Psoas muscle (tissue), 8 donors: Measurements from ENCODE around the gene CAMSAP1. TPM values are rescaled to one million over a fixed set of nuclear protein-coding genes. Genes with fewer than 3 reads are reported as not detected.

Experiments
- ATAC-seq, 4 donors: fragments of 200-7000 bp; cut with Tn5 transposase; one replicate each; pipeline ENCODE4 v1.9.1; 2020; ENCODE audit warnings: moderate library complexity in 3 of 4, mild to moderate bottlenecking in 2 of 4
- DNase-seq, 2 donors: peaks; one replicate each; pipeline ENCODE4 v3.0.0-alpha.2; 2020
- H3K27ac ChIP-seq: fragments of 200-600 bp; one replicate; pipeline ENCODE4 v1.8.0; 2022
- H3K27me3 ChIP-seq, 3 donors: fragments of 200-600 bp in 1 of 3; one replicate each; pipeline versions ENCODE4 v1.6.1 to v1.8.0; 2013 to 2022; ENCODE audit warnings: low read length in 2 of 3, mild to moderate bottlenecking in 2 of 3, moderate library complexity in 1 of 3; ENCODE audit not compliant: insufficient read depth in 3 of 3
- H3K36me3 ChIP-seq, 2 donors: fragments of 200-600 bp in 1 of 2; one replicate each; pipeline versions ENCODE4 v1.6.1 to v1.8.0; 2013 to 2022; ENCODE audit warnings: low read depth in 1 of 2, mild to moderate bottlenecking in 1 of 2, moderate library complexity in 1 of 2; ENCODE audit not compliant: insufficient read depth in 1 of 2
- H3K4me1 ChIP-seq: fragments of 200-600 bp; one replicate; pipeline ENCODE4 v1.8.0; 2022
- H3K4me3 ChIP-seq: fragments of 200-600 bp; one replicate; pipeline ENCODE4 v1.8.0; 2022; ENCODE audit warnings: mild to moderate bottlenecking
- H3K9me3 ChIP-seq: fragments of 200-600 bp; one replicate; pipeline ENCODE4 v1.8.0; 2022
- CTCF ChIP-seq: fragments of 200-600 bp; IDR thresholded peaks from one replicate; pipeline ENCODE4 v1.8.0; 2022; ENCODE audit warnings: antibody characterized with exemption
- WGBS, 3 donors: extraction: QIAGEN DNeasy Blood & Tissue Kit; methylation state at CpG; one replicate each; pipeline versions ENCODE4 v1.1.6 to v1.1.7; 2013; 5-methylcytosine and 5-hydroxymethylcytosine counted together
- intact Hi-C, 2 donors: fragments of 100-400 bp; cut with DNase I; formaldehyde crosslinking; loops; one replicate each; pipeline versions ENCODE4 v1.11.0 to v1.14.2; 2022
- polyA plus RNA-seq, 3 donors: library from polyadenylated mRNA; stranded (reverse); fragments of 200-250 nt; gene quantifications; one replicate each; pipeline ENCODE4 v1.2.3, GENCODE V29; 2013
- total RNA-seq, 4 donors: library from RNA; stranded (reverse); fragmentation: NEBNext Ultra II Directional in 2 of 4; extraction: Animal tissue kit (Norgen Biotek cat#: 25700) in 2 of 4; gene quantifications; one replicate each; pipeline versions ENCODE4 v1.2.1 to v1.2.4, GENCODE V29; 2021 to 2023
- donor health status: healthy with polysubstance abuse.
- donor health status: DM: no; HTN: no; CAD: no; lungs with moderate emphysema.
- donor health status: Bipolar disorder and iron deficiency.
- donor health status: healthy.
- donor health status: DM: yes; HTN: yes; CAD: no.
- donor health status: DM: no; HTN: no; CAD: no.
- donor health status: DM: no; HTN: no; CAD: no.
- donor health status: DM: yes; HTN: yes; CAD: no.

CAMSAP1 gene
- total and polyA plus RNA-seq, 7 donors: 21.3 to 51.5 (median 41.5) TPM

DNA sequence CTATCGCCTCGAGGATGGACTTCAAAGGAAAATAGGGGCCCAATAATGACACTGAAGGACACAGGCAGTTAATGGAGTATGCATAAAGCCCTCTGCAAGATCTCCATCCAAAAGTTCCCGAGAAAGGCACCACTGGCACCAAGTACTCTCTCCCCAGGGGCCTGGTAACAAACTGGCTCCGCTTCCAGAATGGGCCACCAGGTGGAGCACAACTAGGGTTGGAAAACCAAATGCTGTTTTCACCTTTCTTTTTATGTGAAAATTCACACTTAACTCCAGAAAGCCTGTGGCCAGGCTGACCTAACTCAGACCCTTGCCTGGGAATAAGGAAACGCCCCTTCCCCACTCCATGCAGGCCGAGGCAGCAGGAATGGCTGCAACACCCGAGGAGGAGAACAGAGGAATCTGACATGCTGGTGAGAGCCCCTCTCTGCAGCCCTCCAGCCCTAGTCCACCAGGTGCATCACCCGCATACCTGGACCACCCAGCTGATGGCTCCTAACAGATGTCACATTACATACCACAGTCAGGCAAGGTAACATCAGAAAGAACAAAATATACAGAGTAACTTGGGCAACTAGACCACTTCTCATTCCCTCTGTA, 42.8 kb downstream of the CAMSAP1 start:
- Histone ChIP-seq H3K27ac (no peak overlapping the region), H3K27me3 (no peaks in the 10 kb centered on the region), H3K4me1 (peaks cover 4% of the 10 kb centered on the region), H3K4me3 (no peak overlapping the region), H3K36me3 (peaks cover 0 to 3% of the 10 kb centered on the region in 2 donors), H3K9me3 (no peaks in the 10 kb centered on the region)
- intact Hi-C loops: loop anchor here (1.0 to 5.0 kb wide), 3 partner anchors 38 to 259 kb away; no protein-coding TSS in a partner anchor
- DNase-seq (peak; percentile 64 to 79), ATAC-seq (peak in 3 of 4 donors; percentile 64 to 80 (median 66))
- peak; percentile 81 for TF ChIP-seq CTCF
- 32 to 37% (median 36%) methylated on average over 8 of the region's 8 CpGs for WGBS, 3 donors

DNA sequence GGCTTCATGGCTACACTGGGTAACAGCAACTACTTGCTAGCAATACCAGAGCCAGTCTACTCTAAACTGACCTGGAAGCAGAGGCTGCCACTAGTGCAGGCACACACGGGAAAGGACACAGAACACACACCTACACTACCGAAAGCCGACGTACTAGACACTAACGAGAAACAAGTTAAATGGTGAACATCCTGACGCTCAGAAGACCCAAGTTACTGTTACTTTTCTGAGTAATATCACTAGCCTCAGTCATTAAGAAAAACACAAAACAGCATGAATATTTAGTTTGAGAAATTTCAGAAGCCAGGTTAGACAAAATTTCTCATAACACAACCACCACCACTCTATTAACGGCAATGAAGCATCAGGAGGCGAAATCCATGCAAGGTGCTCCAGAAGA, 44.5 kb downstream of the CAMSAP1 start:
- intact Hi-C loops: no loop called here
- TF ChIP-seq CTCF: no peak

GRCh38 chr9:135858491-135859185, 48.7 kb downstream of the CAMSAP1 start:
- no peak overlapping the region for H3K27ac ChIP-seq
- H3K4me3 ChIP-seq: no peak overlapping the region
- intact Hi-C loops: no loop called here
- H3K36me3 ChIP-seq: peaks cover 0 to 46% of the 10 kb centered on the region in 2 donors
- no peaks in the 10 kb centered on the region for H3K4me1 ChIP-seq
- no peak for TF ChIP-seq CTCF
- WGBS, 3 donors: 74 to 94% (median 84%) methylated on average over 1 of the region's 1 CpG
- ATAC-seq: no peak
- no peaks in the 10 kb centered on the region for H3K27me3 ChIP-seq
- H3K9me3 ChIP-seq: no peaks in the 10 kb centered on the region
- DNase-seq: no peak

More for the DNA sequence above, 44.5 kb downstream of the CAMSAP1 start:
- H3K4me1 ChIP-seq: peaks cover 4% of the 10 kb centered on the region
- no peaks in the 10 kb centered on the region for H3K9me3 ChIP-seq
- DNase-seq (no peak), ATAC-seq (no peak)
- H3K4me3 ChIP-seq: no peak overlapping the region
- no peaks in the 10 kb centered on the region for H3K27me3 ChIP-seq
- H3K36me3 ChIP-seq: peaks cover 0 to 10% of the 10 kb centered on the region in 2 donors
- H3K27ac ChIP-seq: no peak overlapping the region
- WGBS, 3 donors: 92 to 97% (median 96%) methylated on average over 8 of the region's 8 CpGs

- WGBS, 3 donors: 89 to 97% (median 92%) methylated on average over 3 of the region's 3 CpGs
- Histone ChIP-seq H3K36me3 (peaks cover 0 to 54% of the 10 kb centered on the region in 2 donors), H3K27ac (no peak overlapping the region), H3K4me3 (no peak overlapping the region), H3K4me1 (no peaks in the 10 kb centered on the region), H3K9me3 (no peaks in the 10 kb centered on the region), H3K27me3 (no peaks in the 10 kb centered on the region)
- DNase-seq (no peak), ATAC-seq (no peak)
- intact Hi-C loops: no loop called here
- TF ChIP-seq CTCF: no peak
Measured at GRCh38 chr9:135857843-135858242, 49.5 kb downstream of the CAMSAP1 start.
